Trophoblast cell (in vitro differentiated cells and primary cell): ENCODE results near the gene ROBO1.

Source experiments
- DNase-seq, 2 donors: peaks; one replicate each; pipeline ENCODE4 v3.0.0-alpha.2; 2016
- H2AFZ ChIP-seq: 2 replicates; pipeline ENCODE4 v1.6.1; 2013; ENCODE audit warnings: low read length, moderate library complexity, mild to moderate bottlenecking; ENCODE audit not compliant: insufficient read depth, poor library complexity
- H2AK5ac ChIP-seq: 2 replicates; pipeline ENCODE4 v1.6.1; 2013; ENCODE audit warnings: mild to moderate bottlenecking, low read length
- H2BK120ac ChIP-seq: 2 replicates; pipeline ENCODE4 v1.6.1; 2013; ENCODE audit warnings: low read length, mild to moderate bottlenecking, moderate library complexity; ENCODE audit not compliant: insufficient read depth, poor library complexity
- H2BK12ac ChIP-seq: 2 replicates; pipeline ENCODE4 v1.6.1; 2013; ENCODE audit warnings: mild to moderate bottlenecking, low read length, moderate library complexity
- H2BK5ac ChIP-seq: 2 replicates; pipeline ENCODE4 v1.6.1; 2013; ENCODE audit warnings: low read length, low read depth, moderate library complexity, mild to moderate bottlenecking; ENCODE audit not compliant: poor library complexity
- H3K14ac ChIP-seq: 2 replicates; pipeline ENCODE4 v1.6.1; 2013; ENCODE audit warnings: mild to moderate bottlenecking, low read length
- H3K18ac ChIP-seq: 2 replicates; pipeline ENCODE4 v1.6.1; 2013; ENCODE audit warnings: mild to moderate bottlenecking, low read length
- H3K23ac ChIP-seq: 2 replicates; pipeline ENCODE4 v1.6.1; 2013; ENCODE audit warnings: low read length
- H3K27ac ChIP-seq: 2 replicates; pipeline ENCODE4 v1.5.1; 2013; ENCODE audit warnings: low read depth, mild to moderate bottlenecking, inconsistent platforms, low read length, moderate library complexity
- H3K27me3 ChIP-seq: 2 replicates; pipeline ENCODE4 v1.6.1; 2013; ENCODE audit warnings: inconsistent platforms, mild to moderate bottlenecking, low read length, moderate library complexity; ENCODE audit not compliant: insufficient read depth
- H3K36me3 ChIP-seq, 2 experiments: 1 replicate in 1 of 2; 2 replicates in 1 of 2; pipeline ENCODE4 v1.6.1; 2013; ENCODE audit warnings: low read length in 2 of 2, mild to moderate bottlenecking in 2 of 2, moderate library complexity in 1 of 2; ENCODE audit not compliant: insufficient read depth in 2 of 2, control insufficient read depth in 1 of 2
- H3K4ac ChIP-seq: 2 replicates; pipeline ENCODE4 v1.6.1; 2013; ENCODE audit warnings: low read depth, mild to moderate bottlenecking, low read length, moderate library complexity
- H3K4me1 ChIP-seq, 2 experiments: 1 replicate in 1 of 2; 2 replicates in 1 of 2; pipeline ENCODE4 v1.6.1; 2013; ENCODE audit warnings: low read length in 2 of 2, mild to moderate bottlenecking in 2 of 2, moderate library complexity in 1 of 2; ENCODE audit not compliant: insufficient read depth in 2 of 2, control insufficient read depth in 1 of 2
- H3K4me2 ChIP-seq: 2 replicates; pipeline ENCODE4 v1.6.1; 2013; ENCODE audit warnings: inconsistent platforms, mild to moderate bottlenecking, low read length, moderate library complexity
- H3K4me3 ChIP-seq: 2 replicates; pipeline ENCODE4 v1.5.1; 2013; ENCODE audit warnings: mild to moderate bottlenecking, low read depth, low read length, inconsistent platforms
- H3K79me1 ChIP-seq: one replicate; pipeline ENCODE4 v1.6.1; 2013; ENCODE audit warnings: low read length
- H3K79me2 ChIP-seq: 2 replicates; pipeline ENCODE4 v1.6.1; 2013; ENCODE audit warnings: low read length, mild to moderate bottlenecking; ENCODE audit not compliant: control insufficient read depth, insufficient read depth, poor library complexity
- H3K9ac ChIP-seq: 2 replicates; pipeline ENCODE4 v1.6.1; 2013; ENCODE audit warnings: mild to moderate bottlenecking, low read length
- H3K9me3 ChIP-seq: 2 replicates; pipeline ENCODE4 v1.6.1; 2013; ENCODE audit warnings: low read depth, mild to moderate bottlenecking, control low read depth, inconsistent platforms, low read length; ENCODE audit not compliant: insufficient read depth
- H4K12ac ChIP-seq: 2 replicates; pipeline ENCODE4 v1.6.1; 2013; ENCODE audit warnings: low read depth, mild to moderate bottlenecking, low read length, moderate library complexity
- H4K8ac ChIP-seq: 2 replicates; pipeline ENCODE4 v1.6.1; 2013; ENCODE audit warnings: low read depth, mild to moderate bottlenecking, low read length, moderate library complexity
- H4K91ac ChIP-seq: one replicate; pipeline ENCODE4 v1.6.1; 2013; ENCODE audit warnings: low read depth, mild to moderate bottlenecking, low read length, moderate library complexity
- WGBS: extraction: QIAGEN DNeasy Blood & Tissue Kit; methylation state at CpG from one replicate; pipeline ENCODE4 v1.1.7; 2013; ENCODE audit warnings: missing lambda C conversion rate; ENCODE audit not compliant: insufficient read length, insufficient coverage; ENCODE audit errors: extremely low coverage; 5-methylcytosine and 5-hydroxymethylcytosine counted together

Gene ROBO1

DNA sequence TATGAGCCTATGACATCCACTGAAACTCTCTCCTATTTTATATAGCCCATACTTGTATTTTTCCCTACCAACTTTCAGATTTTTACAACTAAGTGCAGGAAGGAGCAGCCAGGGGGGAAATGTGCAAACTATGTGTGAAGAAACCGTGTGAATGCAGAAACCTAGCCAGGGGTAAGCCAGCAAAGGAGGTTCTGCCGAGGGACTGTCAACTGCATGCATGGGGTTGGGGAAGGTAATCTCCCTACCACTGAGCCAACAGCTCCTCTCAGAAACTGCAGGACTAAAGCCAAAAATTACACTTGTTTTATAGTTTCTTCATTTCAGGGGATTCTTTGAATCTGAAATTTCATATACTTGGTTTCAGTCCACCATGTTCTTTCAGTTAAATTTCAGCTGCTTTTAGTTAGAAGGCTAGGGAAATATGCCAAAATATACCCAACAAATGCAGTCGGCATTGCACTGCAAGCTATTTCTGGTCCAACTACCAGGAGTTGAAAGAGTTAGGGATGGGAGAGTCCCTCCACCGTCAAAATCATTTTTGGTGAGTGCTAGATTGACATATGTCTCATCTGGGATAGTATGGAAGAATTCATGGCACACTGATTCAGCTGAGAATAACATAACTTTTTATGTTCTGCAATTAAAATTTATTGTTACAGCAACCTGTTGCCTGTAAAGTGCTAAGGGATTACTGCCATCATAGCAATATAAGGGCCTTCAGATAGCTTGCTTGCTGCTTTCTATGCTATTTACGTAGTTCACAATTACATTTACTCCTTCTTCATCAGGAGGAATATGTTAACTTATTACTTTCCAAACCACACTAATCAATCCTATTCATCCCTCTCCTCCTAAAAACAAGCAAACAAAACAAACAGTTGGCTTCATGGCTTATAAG is 904.2 kb downstream of the ROBO1 start:
- no peak overlapping the region for H3K27ac ChIP-seq
- H2BK120ac ChIP-seq, result no peak overlapping the region
- no peak overlapping the region for H3K4me3 ChIP-seq
- no peaks in the 10 kb centered on the region for H3K27me3 ChIP-seq
- H2BK5ac ChIP-seq, result no peak overlapping the region
- H4K12ac ChIP-seq, result no peak overlapping the region
- no peak overlapping the region for H3K4ac ChIP-seq
- no peaks in the 10 kb centered on the region for H3K9me3 ChIP-seq
- H2AK5ac ChIP-seq, result no peak overlapping the region
- H3K36me3 ChIP-seq, result no peaks in the 10 kb centered on the region
- no peak overlapping the region for H2AFZ ChIP-seq
- no CpG with 5 or more reads among the region's 5 CpGs for WGBS
- H3K79me2 ChIP-seq, result no peaks in the 10 kb centered on the region
- H3K4me1 ChIP-seq, result no peaks in the 10 kb centered on the region
- no peak overlapping the region for H3K4me2 ChIP-seq
- no peak overlapping the region for H2BK12ac ChIP-seq
- no peak overlapping the region for H3K23ac ChIP-seq
- DNase-seq, result no peak
- H4K91ac ChIP-seq, result no peak overlapping the region
- H3K9ac ChIP-seq, result no peak overlapping the region
- no peak overlapping the region for H3K14ac ChIP-seq
- H3K79me1 ChIP-seq, result no peaks in the 10 kb centered on the region
- no peak overlapping the region for H3K18ac ChIP-seq
- H4K8ac ChIP-seq, result no peak overlapping the region

DNA sequence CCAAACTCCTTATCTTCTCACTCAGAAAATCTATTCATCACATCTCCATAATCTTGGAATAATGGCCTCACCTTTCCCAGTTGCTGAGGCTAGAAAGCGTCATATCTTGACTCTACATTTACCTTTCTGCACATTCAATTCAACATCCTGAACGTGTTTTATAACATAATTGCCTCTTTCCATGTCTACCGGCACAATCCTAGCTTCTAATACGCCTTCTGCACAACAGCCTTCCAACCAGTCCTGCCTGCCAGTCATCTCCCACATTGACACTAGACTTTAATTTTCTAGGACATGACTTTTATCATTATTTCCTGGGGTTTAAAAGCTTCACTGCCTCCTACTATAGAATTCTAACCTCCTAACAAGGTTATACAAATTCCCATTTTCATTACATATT is 906.6 kb downstream of the ROBO1 start:
- no peak overlapping the region for H3K14ac ChIP-seq
- H3K23ac ChIP-seq, result no peak overlapping the region
- H3K9me3 ChIP-seq, result no peaks in the 10 kb centered on the region
- no peak overlapping the region for H3K9ac ChIP-seq
- H2AK5ac ChIP-seq, result no peak overlapping the region
- no peaks in the 10 kb centered on the region for H3K36me3 ChIP-seq
- H2BK12ac ChIP-seq, result no peak overlapping the region
- no peak overlapping the region for H3K27ac ChIP-seq
- H3K27me3 ChIP-seq, result no peaks in the 10 kb centered on the region
- no peak overlapping the region for H2BK120ac ChIP-seq
- no peak overlapping the region for H4K91ac ChIP-seq
- no peak overlapping the region for H3K4me3 ChIP-seq
- H4K8ac ChIP-seq, result no peak overlapping the region
- no CpG with 5 or more reads among the region's 4 CpGs for WGBS
- H2BK5ac ChIP-seq, result no peak overlapping the region
- no peaks in the 10 kb centered on the region for H3K79me2 ChIP-seq
- no peak overlapping the region for H4K12ac ChIP-seq
- H3K4me1 ChIP-seq, result no peaks in the 10 kb centered on the region
- H3K79me1 ChIP-seq, result no peaks in the 10 kb centered on the region
- no peak for DNase-seq
- no peak overlapping the region for H3K4ac ChIP-seq
- H3K18ac ChIP-seq, result no peak overlapping the region
- H2AFZ ChIP-seq, result no peak overlapping the region
- no peak overlapping the region for H3K4me2 ChIP-seq

GRCh38 chr3:78860567-78860966 is 907.2 kb downstream of the ROBO1 start:
- H3K9me3 ChIP-seq, result no peaks in the 10 kb centered on the region
- H4K8ac ChIP-seq, result no peak overlapping the region
- H2AK5ac ChIP-seq, result no peak overlapping the region
- H3K36me3 ChIP-seq, result no peaks in the 10 kb centered on the region
- H3K79me1 ChIP-seq, result no peaks in the 10 kb centered on the region
- H3K23ac ChIP-seq, result no peak overlapping the region
- WGBS, result no CpG with 5 or more reads among the region's 4 CpGs
- H2AFZ ChIP-seq, result no peak overlapping the region
- no peak overlapping the region for H3K4me2 ChIP-seq
- H3K27me3 ChIP-seq, result no peaks in the 10 kb centered on the region
- H2BK5ac ChIP-seq, result no peak overlapping the region
- no peak overlapping the region for H2BK12ac ChIP-seq
- H3K18ac ChIP-seq, result no peak overlapping the region
- H3K4ac ChIP-seq, result no peak overlapping the region
- no peak overlapping the region for H3K14ac ChIP-seq
- H2BK120ac ChIP-seq, result no peak overlapping the region
- no peaks in the 10 kb centered on the region for H3K79me2 ChIP-seq
- H3K4me1 ChIP-seq, result no peaks in the 10 kb centered on the region
- H3K27ac ChIP-seq, result no peak overlapping the region
- H3K9ac ChIP-seq, result no peak overlapping the region
- H4K12ac ChIP-seq, result no peak overlapping the region
- DNase-seq, result no peak
- H4K91ac ChIP-seq, result no peak overlapping the region
- no peak overlapping the region for H3K4me3 ChIP-seq

GRCh38 chr3:78858910-78859309 is 908.9 kb downstream of the ROBO1 start:
- no peak overlapping the region for H3K4ac ChIP-seq
- H3K36me3 ChIP-seq, result no peaks in the 10 kb centered on the region
- no peaks in the 10 kb centered on the region for H3K9me3 ChIP-seq
- H4K91ac ChIP-seq, result no peak overlapping the region
- H3K79me2 ChIP-seq, result no peaks in the 10 kb centered on the region
- H3K4me1 ChIP-seq, result no peaks in the 10 kb centered on the region
- no peaks in the 10 kb centered on the region for H3K27me3 ChIP-seq
- DNase-seq, result no peak
- no peak overlapping the region for H2BK12ac ChIP-seq
- no peak overlapping the region for H4K8ac ChIP-seq
- H3K79me1 ChIP-seq, result no peaks in the 10 kb centered on the region
- no peak overlapping the region for H3K9ac ChIP-seq
- H2AK5ac ChIP-seq, result no peak overlapping the region
- no peak overlapping the region for H3K23ac ChIP-seq
- no peak overlapping the region for H2AFZ ChIP-seq
- H3K4me2 ChIP-seq, result no peak overlapping the region
- no peak overlapping the region for H2BK120ac ChIP-seq
- no peak overlapping the region for H3K18ac ChIP-seq
- H3K14ac ChIP-seq, result no peak overlapping the region
- no peak overlapping the region for H3K27ac ChIP-seq
- no peak overlapping the region for H3K4me3 ChIP-seq
- no peak overlapping the region for H4K12ac ChIP-seq
- no peak overlapping the region for H2BK5ac ChIP-seq
- WGBS, result no CpG with 5 or more reads among the region's 4 CpGs
